CD4-positive, alpha-beta T cell treated with Interleukin-6 for 4 hours (primary cell): ENCODE results near the gene LONRF3.
"Not testable (repeated sequence)": the region's sequence is repeated elsewhere in the genome, so short reads cannot be mapped to it uniquely, and the experiment has no call there.

Source experiments
- DNase-seq: peaks from one replicate; pipeline ENCODE4 v3.0.0-alpha.2; 2020; ENCODE audit warnings: mixed read lengths

LONRF3 gene

GRCh38 chrX:118989886-118990285, 15.5 kb downstream of the LONRF3 start:
- DNase-seq = no peak

DNA sequence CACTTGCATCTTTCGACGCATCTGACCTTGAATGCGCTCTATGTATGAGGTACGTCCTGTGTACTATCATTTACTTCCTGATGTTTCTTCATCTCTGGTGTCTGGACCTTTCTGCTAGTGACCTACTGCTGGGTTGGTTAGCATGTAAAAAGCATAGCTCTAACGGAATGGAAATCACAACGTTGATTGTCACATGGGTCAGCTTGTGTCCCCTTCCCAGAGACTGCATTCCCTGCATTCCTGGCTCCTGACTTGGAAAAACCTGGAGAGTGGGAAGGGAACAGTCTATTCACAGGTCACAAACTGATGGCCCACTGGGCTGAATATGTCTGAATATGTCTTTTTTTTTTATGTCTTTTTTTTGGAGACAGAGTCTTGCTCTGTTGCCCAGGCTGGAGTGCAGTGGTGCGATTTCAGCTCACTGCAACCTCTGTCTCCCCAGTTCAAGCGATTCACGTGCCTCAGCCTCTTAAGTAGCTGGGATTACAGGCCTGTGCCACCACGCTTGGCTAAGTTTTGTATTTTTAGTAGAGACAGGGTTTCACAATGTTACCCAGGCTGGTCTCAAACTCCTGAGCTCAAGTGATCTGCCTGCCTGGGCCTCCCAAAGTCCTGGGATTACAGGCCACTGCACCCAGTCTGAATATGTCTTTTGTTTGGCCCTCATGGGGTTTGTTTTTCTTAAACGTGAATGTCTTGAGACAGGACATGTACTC, 16.3 kb downstream of the LONRF3 start:
- DNase-seq = no peak

DNA sequence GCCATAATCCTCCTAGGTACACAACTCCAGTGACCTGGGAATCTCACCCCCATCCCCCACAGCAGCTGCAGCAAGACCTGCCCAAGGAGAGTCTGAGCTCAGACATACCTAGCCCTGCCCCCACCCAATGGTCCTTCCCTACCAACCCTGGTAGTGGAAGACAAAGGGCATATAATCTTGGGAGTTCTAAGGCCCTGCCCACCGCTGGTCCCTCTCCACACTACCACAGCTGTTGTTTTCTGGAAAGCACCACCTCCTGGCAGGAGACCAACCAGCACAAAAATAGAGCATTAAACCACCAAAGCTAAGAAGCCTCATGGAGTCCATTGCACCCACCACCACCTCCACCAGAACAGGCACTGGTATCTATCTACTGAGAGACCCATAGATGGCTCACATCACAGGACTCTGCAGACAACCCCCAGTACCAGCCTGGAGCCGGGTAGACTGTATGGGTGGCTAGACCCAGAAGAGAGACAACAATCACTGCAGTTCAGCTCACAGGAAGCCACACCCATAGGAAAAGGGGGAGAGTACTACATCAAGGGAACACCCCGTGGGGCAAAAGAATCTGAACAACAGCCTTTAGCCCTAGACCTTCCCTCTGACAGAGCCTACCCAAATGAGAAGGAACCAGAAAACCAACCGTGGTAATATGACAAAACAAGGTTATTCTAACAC, 18.2 kb downstream of the LONRF3 start:
- peak; percentile 22 for DNase-seq

DNA sequence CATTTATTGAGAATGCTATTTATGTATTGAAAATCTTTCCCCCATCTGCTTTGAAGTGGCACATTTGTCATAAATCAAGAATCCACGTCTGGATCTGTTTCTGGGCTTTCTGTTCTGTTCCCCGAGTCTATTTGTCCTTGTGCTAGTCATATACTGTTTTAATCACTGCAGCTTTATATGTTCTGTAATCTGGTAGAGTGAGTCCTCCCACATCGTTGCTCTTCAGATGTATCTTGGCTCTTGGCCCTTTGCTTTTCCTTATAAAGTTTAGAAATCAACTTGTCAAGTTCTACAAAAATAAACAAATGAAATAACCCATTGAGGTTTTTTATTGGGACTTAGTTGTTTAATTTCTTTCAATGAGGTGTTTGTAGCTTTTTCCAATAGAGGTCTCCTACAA, 29.0 kb downstream of the LONRF3 start:
- no peak for DNase-seq

DNA sequence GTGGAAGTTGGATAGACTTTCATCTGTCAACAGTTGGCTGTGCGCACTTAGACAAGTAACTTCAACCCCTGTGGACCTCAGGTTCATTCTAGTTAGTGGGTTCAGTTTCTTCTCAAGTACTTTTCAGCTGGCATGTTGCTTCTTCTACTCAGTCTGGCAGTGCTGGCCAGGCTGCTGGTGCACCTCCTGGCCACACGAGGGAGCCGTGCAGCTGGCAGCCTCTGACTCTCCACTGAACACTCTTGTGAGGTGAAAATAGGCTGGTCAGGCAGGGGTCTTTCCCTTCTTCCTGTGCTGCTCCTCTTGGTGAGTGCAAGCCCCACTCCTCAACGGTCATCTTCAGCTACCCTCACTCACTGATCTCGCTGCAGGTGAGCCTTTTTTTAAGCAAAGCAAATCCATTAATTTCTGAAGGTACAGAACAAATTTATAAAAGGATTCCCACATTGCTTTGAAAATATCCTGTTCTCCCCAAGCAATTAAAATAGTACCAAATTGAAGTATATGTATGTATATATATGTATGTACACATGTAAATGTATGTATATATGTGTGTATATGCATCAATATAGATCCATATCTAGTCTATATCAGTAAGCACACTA, 30.6 kb downstream of the LONRF3 start:
- peak; percentile 62 for DNase-seq

DNA sequence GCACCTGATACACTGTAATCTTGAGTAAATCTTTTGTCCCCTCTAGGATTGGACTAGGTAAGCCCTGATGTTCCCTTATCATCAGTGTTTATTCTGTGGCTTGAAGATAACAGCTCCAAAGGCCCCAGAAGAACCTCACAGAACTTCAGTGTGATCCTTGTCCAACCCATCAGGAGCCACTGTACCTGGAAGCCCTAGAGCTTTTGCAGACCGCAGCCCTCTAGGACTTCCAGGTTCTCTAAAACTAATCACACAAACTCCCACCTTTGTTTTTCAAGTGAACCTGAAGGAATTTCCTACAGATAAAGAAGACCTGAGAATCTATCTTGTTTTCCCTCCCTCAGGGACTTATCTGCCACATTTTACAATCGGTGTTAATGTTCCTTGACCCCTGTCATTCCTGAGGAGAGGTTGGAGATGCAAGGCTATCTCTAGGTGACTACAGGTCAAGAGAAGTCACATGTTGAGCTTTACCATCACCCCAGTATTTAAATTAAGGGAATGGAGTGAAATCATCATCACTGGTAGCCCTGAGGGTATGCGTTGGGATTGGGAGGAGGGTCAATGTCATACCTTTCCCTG, 32.9 kb downstream of the LONRF3 start:
- no peak for DNase-seq

- DNase-seq = peak; percentile 57
These were observed 33.8 kb downstream of the LONRF3 start for GRCh38 chrX:119008110-119008744.

DNA sequence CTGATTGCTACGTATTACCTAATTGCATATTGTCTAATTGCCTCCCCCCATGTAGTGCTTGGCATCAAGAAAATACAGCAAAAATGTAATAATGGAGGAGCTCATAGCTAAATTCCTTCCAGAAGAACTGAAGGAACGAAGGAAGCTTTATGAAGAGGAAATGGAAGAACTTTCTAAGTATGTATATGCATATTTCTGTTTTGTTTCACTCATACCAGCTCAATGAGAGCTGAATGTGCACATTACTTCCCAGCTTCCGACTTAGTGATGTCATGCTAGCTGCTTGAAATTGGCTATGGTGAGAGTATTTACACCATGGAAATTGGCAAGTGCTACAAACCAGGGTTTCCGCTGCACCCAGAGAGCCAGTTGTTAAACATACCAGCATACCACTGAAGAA, 34.7 kb downstream of the LONRF3 start:
- DNase-seq = no peak

- no peak for DNase-seq
These were observed 36.1 kb downstream of the LONRF3 start for GRCh38 chrX:119010491-119010890.

DNA sequence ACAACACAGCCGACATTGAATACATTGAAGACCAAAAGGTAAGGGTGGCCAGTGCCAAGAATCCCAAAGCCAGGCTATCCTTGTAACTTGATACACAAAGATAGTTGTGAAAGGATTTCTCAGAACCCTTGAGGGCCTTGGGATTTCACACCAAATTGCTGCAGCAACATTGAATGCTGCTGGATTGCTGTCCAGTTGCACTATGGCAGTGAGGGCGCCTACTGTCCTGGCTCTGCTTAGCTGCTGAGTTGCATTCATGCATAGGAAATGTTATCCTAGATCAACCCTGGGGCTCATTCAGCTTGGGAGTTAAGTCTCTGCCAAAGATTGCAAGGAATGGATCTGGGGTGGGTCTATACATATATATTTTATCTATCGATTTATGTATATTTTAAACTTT, 38.7 kb downstream of the LONRF3 start:
- no peak for DNase-seq

GRCh38 chrX:119015407-119016237, 41.2 kb downstream of the LONRF3 start:
- DNase-seq = peak; percentile 45

- DNase-seq = no peak
These were observed 42.7 kb downstream of the LONRF3 start for GRCh38 chrX:119017077-119017476.

DNA sequence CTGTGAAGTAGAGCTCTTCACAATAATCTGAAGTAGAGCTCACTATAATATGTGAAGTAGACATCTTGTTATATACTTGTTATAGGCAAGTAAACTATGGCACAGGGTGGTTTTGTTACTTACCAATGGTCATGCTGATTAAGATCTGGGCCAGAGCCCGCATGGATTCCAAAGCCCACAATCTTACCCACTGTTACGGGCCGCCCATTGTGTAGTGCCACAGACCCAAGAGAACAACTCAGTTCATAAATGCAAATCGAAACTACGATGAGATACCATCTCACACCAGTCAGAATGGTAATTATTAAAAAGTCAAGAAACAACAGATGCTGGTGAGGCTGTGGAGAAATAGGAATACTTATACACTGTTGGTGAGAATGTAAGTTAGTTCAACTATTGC, 51.5 kb downstream of the LONRF3 start:
- DNase-seq = no peak

DNA sequence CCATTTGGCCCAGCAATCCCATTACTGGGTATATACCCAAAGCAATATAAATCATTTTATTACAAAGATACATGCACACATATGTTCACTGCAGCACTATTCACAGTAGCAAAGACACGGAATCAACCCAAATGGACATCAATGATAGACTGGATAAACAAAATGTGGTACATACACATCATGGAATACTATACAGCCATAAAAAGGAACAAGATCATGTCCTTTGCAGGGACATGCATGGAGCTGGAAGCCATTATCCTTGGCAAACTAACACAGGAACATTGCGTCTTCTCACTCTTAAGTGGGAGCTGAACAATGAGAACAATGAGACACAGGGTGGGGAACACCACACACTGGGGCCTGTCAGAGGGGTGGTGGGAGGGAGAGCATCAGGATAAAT, 51.9 kb downstream of the LONRF3 start:
- not testable (repeated sequence) for DNase-seq

DNA sequence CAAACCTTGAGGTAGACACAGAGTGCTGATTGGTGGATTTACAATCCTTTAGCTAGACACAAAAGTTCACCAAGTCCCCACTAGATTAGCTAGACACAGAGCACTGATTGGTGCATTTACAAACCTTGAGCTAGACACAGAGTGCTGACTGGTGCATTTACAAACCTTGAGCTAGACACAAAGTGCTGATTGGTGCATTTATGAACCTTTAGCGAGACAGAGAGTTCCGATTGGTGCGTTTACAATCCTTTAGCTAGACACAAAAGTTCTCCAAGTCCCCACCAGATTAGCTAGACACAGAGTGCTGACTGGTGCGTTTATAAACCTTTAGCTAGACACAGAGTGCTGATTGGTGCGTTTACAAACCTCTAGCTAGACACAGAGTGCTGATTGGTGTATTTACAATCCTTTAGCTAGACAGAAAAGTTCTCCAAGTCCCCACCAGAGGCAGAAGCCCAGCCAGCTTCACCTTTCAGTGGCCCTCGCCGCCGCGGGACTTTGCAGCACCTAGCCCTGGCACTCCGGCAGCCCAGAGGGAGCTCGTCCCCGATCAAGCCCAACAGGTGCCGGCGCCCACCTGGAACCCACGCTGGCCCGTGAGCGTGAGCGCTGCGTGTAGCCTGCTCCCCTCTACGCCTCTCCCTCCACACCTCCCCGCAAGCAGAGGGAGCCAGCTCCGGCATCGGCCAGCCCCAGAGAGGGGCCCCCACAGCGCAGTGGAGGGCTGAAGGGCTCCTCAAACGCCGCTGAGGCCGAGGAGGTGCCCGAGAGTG, 53.7 kb downstream of the LONRF3 start:
- DNase-seq = not testable (repeated sequence)

DNA sequence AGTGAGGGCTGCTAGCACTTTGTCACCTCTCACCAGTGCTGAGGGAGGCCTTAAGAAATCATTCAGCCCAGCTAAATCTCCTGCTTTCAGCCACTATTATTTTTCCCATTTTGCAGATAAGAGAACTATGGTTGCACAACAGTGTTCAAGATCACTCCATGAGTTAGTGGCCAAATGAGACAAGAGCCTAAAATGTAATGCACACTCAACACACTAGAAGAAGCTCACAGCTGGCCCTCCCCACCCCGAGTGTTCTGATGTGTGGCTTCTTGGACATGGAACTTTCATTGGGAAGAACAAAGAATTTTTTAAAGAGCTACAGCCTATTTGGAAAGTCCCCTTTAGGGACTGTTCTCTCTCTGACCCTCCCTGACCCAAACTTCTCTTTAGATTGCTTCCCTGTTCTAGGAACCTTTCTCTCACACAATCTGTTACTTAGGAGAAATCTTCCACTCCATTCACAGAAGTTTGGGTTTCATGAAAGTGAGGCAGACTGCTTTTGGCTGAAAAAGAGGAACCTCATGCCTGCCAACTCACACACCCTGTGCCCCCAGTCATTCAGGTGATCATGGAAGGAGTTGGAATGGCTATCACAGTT, 54.4 kb downstream of the LONRF3 start:
- DNase-seq = no peak

DNA sequence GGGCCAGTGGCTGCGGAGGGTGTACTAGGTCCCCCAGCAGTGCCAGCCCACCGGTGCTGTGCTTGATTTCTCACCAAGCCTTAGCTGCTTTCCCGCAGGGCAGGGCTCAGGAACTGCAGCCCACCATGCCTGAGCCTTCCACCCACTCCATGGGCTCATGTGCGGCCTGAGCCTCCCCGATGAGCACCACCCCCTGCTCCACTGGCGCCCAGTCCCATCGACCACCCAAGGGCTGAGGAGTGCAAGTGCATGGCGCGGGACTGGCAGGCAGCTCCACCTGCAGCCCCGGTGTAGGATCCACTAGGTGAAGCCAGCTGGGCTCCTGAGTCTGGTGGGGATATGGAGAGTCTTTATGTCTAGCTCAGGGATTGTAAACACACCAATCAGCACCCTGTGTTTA, 55.2 kb downstream of the LONRF3 start:
- not testable (repeated sequence) for DNase-seq

DNA sequence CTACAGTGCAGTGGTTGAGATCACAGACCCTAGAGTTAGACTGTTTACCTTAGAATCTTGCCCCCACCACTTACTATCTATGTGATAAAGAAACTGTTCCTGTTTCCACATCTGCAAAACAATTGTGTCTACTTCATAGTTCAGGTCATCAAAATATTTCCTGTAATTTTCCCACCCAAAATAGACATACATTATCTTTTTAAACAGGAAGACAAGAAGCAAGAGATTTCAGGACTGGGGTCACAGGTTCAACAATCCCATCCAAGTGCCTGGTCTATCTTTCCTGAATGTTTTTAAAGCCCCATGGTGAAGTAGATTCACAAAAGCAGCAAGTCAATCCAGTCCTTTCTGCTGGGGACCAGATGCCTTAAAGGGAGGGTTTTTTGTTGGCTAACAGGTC, 56.6 kb downstream of the LONRF3 start:
- no peak for DNase-seq

GRCh38 chrX:119036107-119037029, 62.0 kb downstream of the LONRF3 start:
- DNase-seq = no peak

DNA sequence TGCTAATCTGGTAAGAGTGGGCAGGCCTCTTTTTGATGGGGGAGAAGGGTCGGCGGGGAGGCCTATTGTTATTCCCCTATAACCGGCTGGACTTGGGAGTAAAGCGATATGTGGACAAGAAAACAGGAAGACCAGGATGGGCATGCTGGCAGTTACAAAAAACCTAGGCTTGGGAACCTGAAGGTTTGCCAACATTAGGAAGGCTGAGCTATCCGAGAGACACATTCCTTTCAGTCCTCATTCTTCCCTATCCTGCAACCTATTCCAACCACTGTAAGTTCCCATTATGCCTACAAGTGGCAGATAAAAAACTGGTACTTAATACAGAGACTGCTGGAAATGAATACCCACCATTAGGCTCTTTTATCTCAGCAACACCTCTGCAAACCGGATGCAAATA, 66.0 kb downstream of the LONRF3 start:
- no peak for DNase-seq
